CD4-positive, alpha-beta memory T cell (primary cell): ENCODE data around the gene ERBB4. TPM values are rescaled to one million over a fixed set of nuclear protein-coding genes. Genes with fewer than 3 reads are reported as not detected.
A peak's percentile ranks its signal among the peaks of the same experiment; 100 is the strongest.

Experiments used
- CTCF ChIA-PET: fragments of 350-600 bp; sonication (Branson Sonifier 250); formaldehyde crosslinking; loops from one replicate; lab custom pipeline; 2021; ENCODE audit warnings: inconsistent platforms; ENCODE audit not compliant: partially characterized antibody; lab: Charles Lee
- POLR2A ChIA-PET: fragments of 350-600 bp; sonication (Branson Sonifier 250); formaldehyde crosslinking; loops from one replicate; lab custom pipeline; 2021; ENCODE audit not compliant: partially characterized antibody; lab: Charles Lee
- DNase-seq, 5 donors: peaks; one replicate each; pipeline versions ENCODE4 v3.0.0 to v3.0.0-alpha.2; 2020 to 2022; ENCODE audit warnings: mixed read lengths in 1 of 5
- H3K27ac ChIP-seq: one replicate; pipeline ENCODE4 v1.7.0; 2013; ENCODE audit warnings: low read depth, low read length
- H3K27me3 ChIP-seq: 2 replicates; pipeline ENCODE4 v1.7.0; 2013; ENCODE audit warnings: mild to moderate bottlenecking, low read length, moderate library complexity; ENCODE audit not compliant: insufficient read depth
- H3K36me3 ChIP-seq: 2 replicates; pipeline ENCODE4 v1.7.0; 2013; ENCODE audit warnings: mild to moderate bottlenecking, low read length, moderate library complexity; ENCODE audit not compliant: insufficient read depth
- H3K4me1 ChIP-seq: 2 replicates; pipeline ENCODE4 v1.7.0; 2013; ENCODE audit warnings: mild to moderate bottlenecking, low read length, moderate library complexity; ENCODE audit not compliant: insufficient read depth
- H3K4me3 ChIP-seq, 2 donors: one replicate each; pipeline ENCODE4 v1.7.0; 2013; ENCODE audit warnings: low read length in 2 of 2, mild to moderate bottlenecking in 1 of 2
- H3K9me3 ChIP-seq, 2 donors: one replicate each; pipeline ENCODE4 v1.7.0; 2013; ENCODE audit warnings: low read length in 2 of 2, control low read depth in 1 of 2; ENCODE audit not compliant: control insufficient read depth in 1 of 2
- H3K27ac Mint-ChIP-seq, 7 donors: one replicate each; pipeline ENCODE4 v1.8.0; 2020 to 2021; ENCODE audit warnings: mixed read lengths in 7 of 7, mild to moderate bottlenecking in 6 of 7, inconsistent platforms in 3 of 7, moderate library complexity in 3 of 7
- H3K27me3 Mint-ChIP-seq, 2 donors: one replicate each; pipeline ENCODE4 v1.8.0; 2020 to 2021; ENCODE audit warnings: mixed read lengths in 2 of 2
- H3K36me3 Mint-ChIP-seq, 2 donors: one replicate each; pipeline ENCODE4 v1.8.0; 2020 to 2021; ENCODE audit warnings: mixed read lengths in 2 of 2, inconsistent platforms in 1 of 2, mild to moderate bottlenecking in 1 of 2
- H3K4me1 Mint-ChIP-seq, 4 donors: one replicate each; pipeline ENCODE4 v1.8.0; 2020 to 2021; ENCODE audit warnings: mixed read lengths in 4 of 4, mild to moderate bottlenecking in 1 of 4
- H3K4me3 Mint-ChIP-seq, 8 donors: one replicate each; pipeline ENCODE4 v1.8.0; 2020 to 2021; ENCODE audit warnings: mixed read lengths in 8 of 8, mild to moderate bottlenecking in 7 of 8, moderate library complexity in 6 of 8, inconsistent platforms in 3 of 8
- H3K9me3 Mint-ChIP-seq, 8 donors: one replicate each; pipeline ENCODE4 v1.8.0; 2020 to 2021; ENCODE audit warnings: mixed read lengths in 8 of 8, mild to moderate bottlenecking in 5 of 8, inconsistent platforms in 3 of 8, moderate library complexity in 1 of 8
- intact Hi-C: fragments of 100-400 bp; cut with micrococcal nuclease; formaldehyde crosslinking; loops from one replicate; pipeline ENCODE4 v1.15.1; 2023
- polyA plus RNA-seq, 2 donors: library from polyadenylated mRNA; unstranded; fragments of 300-500 nt; fragmentation: Illumina TruSeq; gene quantifications; one replicate each; pipeline ENCODE4 v1.2.3, GENCODE V29; 2021
- total RNA-seq, 2 experiments: library from RNA; stranded (reverse); gene quantifications; one replicate each; pipeline ENCODE4 v1.2.3, GENCODE V29; 2021

ERBB4 gene
- total and polyA plus RNA-seq, 4 experiments from 2014 or later, result not detected

GRCh38 chr2:211652327-211652726 is 886.3 kb downstream of the ERBB4 start:
- CTCF ChIA-PET, result no interaction called here
- no peaks in the 10 kb centered on the region for H3K27me3 Mint-ChIP-seq

GRCh38 chr2:211649331-211649730 is 889.3 kb downstream of the ERBB4 start:
- intact Hi-C loops, result no loop called here
- ChIA-PET CTCF (no interaction called here), POLR2A (no interaction called here)
- no peaks in the 10 kb centered on the region for H3K36me3 Mint-ChIP-seq
- peaks cover 0 to 4% (median 0%) of the 10 kb centered on the region in 8 donors for H3K9me3 Mint-ChIP-seq
- H3K27me3 ChIP-seq, result no peaks in the 10 kb centered on the region
- no peak for DNase-seq
- no peaks in the 10 kb centered on the region for H3K4me1 ChIP-seq
- H3K9me3 ChIP-seq, result no peaks in the 10 kb centered on the region
- no peak overlapping the region for H3K4me3 ChIP-seq
- no peak overlapping the region for H3K27ac ChIP-seq
- H3K36me3 ChIP-seq, result no peaks in the 10 kb centered on the region
- no peak overlapping the region for H3K27ac Mint-ChIP-seq
- no peak overlapping the region for H3K4me3 Mint-ChIP-seq
- H3K4me1 Mint-ChIP-seq, result no peaks in the 10 kb centered on the region
- no peaks in the 10 kb centered on the region for H3K27me3 Mint-ChIP-seq

More at GRCh38 chr2:211652327-211652726, 886.3 kb downstream of the ERBB4 start:
- no peaks in the 10 kb centered on the region for H3K9me3 ChIP-seq
- intact Hi-C loops, result no loop called here
- H3K4me3 ChIP-seq, result no peak overlapping the region
- H3K36me3 ChIP-seq, result no peaks in the 10 kb centered on the region
- POLR2A ChIA-PET, result no interaction called here
- no peaks in the 10 kb centered on the region for H3K27me3 ChIP-seq
- H3K27ac ChIP-seq, result no peak overlapping the region
- no peak for DNase-seq
- H3K4me1 ChIP-seq, result no peaks in the 10 kb centered on the region
- H3K4me3 Mint-ChIP-seq, result no peak overlapping the region
- H3K36me3 Mint-ChIP-seq, result no peaks in the 10 kb centered on the region
- H3K4me1 Mint-ChIP-seq, result no peaks in the 10 kb centered on the region
- peaks cover 0 to 5% (median 0%) of the 10 kb centered on the region in 8 donors for H3K9me3 Mint-ChIP-seq
- H3K27ac Mint-ChIP-seq, result no peak overlapping the region

DNA sequence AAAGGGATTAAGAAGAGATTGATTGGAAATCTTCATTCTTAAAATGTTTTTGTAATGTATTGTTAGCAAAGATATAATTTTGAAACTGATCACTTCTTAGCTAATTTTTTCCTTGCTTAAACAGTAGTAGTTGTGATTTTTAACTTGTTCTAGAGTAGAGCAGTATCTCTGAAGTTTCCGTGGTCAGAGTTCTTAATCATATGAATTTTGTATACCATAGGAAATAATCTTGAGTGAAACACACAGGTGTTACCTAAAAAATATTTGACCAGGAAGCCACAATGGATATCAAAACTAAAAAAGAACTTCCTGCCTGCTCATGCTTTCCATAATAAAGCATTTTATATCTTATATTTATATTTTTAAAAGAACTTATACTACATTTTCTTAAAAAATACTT is 907.1 kb downstream of the ERBB4 start:
- no peaks in the 10 kb centered on the region for H3K27me3 ChIP-seq
- Mint-ChIP-seq H3K27me3 (no peaks in the 10 kb centered on the region), H3K27ac (no peak overlapping the region), H3K36me3 (no peaks in the 10 kb centered on the region), H3K4me1 (no peaks in the 10 kb centered on the region), H3K4me3 (no peak overlapping the region), H3K9me3 (peaks cover 0 to 5% (median 2%) of the 10 kb centered on the region in 8 donors)
- ChIA-PET CTCF (no interaction called here), POLR2A (no interaction called here)
- intact Hi-C loops, result no loop called here
- no peak overlapping the region for H3K4me3 ChIP-seq
- DNase-seq, result no peak
- no peaks in the 10 kb centered on the region for H3K4me1 ChIP-seq
- H3K9me3 ChIP-seq, result no peaks in the 10 kb centered on the region
- no peaks in the 10 kb centered on the region for H3K36me3 ChIP-seq
- no peak overlapping the region for H3K27ac ChIP-seq

DNA sequence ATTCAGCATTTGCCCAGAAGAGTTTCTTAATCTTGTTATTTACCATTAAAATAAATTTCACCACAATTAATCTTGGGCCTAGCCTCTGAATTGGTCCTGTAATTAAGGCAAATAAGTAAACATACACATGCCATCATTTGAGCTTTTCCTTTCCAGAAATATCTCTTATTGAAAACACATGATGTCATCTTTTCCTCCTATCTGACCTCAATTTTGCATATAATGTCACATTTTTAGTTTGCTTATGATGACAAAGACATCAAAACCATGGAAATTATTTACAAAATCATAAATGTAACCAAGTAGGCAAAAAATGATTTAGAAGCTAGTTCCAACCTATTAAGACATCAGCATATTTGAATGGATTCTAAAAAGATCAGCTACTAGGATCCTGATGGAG is 915.5 kb downstream of the ERBB4 start:
- Histone ChIP-seq H3K4me1 (no peaks in the 10 kb centered on the region), H3K36me3 (no peaks in the 10 kb centered on the region), H3K27me3 (no peaks in the 10 kb centered on the region), H3K27ac (no peak overlapping the region), H3K4me3 (no peak overlapping the region), H3K9me3 (no peaks in the 10 kb centered on the region)
- Mint-ChIP-seq H3K36me3 (no peaks in the 10 kb centered on the region), H3K27ac (no peak overlapping the region), H3K4me3 (no peak overlapping the region), H3K9me3 (peaks cover 0 to 7% (median under 1%) of the 10 kb centered on the region in 8 donors), H3K27me3 (peaks cover 0 to 1% of the 10 kb centered on the region in 2 donors), H3K4me1 (no peaks in the 10 kb centered on the region)
- ChIA-PET POLR2A (no interaction called here), CTCF (no interaction called here)
- no peak for DNase-seq
- intact Hi-C loops, result no loop called here

DNA sequence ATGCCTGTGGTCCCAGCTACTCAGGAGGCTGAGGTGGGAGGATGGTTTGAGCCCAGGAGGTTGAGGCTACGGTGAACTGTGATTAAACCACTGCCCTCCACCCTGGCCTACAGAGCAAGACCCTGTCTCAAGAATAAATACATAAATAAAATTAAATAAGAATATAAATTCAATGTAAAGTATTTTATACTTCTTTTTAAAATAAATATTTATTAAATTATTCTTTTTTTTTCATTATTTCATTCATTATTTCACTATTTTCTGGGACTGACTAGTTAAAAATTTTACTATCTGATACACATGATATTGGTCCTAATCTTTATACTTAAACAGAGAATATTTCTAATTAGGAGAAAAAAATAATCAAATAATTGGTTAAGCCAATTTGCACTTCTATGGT is 917.6 kb downstream of the ERBB4 start:
- Mint-ChIP-seq H3K27ac (no peak overlapping the region), H3K27me3 (peaks cover 0 to 1% of the 10 kb centered on the region in 2 donors), H3K9me3 (peaks cover 0 to 4% (median 0%) of the 10 kb centered on the region in 8 donors), H3K4me3 (no peak overlapping the region), H3K4me1 (no peaks in the 10 kb centered on the region), H3K36me3 (no peaks in the 10 kb centered on the region)
- intact Hi-C loops, result no loop called here
- POLR2A ChIA-PET, result no interaction called here
- H3K27ac ChIP-seq, result no peak overlapping the region
- CTCF ChIA-PET, result no interaction called here
- H3K36me3 ChIP-seq, result no peaks in the 10 kb centered on the region
- DNase-seq, result no peak
- H3K27me3 ChIP-seq, result no peaks in the 10 kb centered on the region
- H3K4me3 ChIP-seq, result no peak overlapping the region
- no peaks in the 10 kb centered on the region for H3K9me3 ChIP-seq
- no peaks in the 10 kb centered on the region for H3K4me1 ChIP-seq

- no peaks in the 10 kb centered on the region for H3K4me1 ChIP-seq
These were observed 920.8 kb downstream of the ERBB4 start for GRCh38 chr2:211617803-211618202.

DNA sequence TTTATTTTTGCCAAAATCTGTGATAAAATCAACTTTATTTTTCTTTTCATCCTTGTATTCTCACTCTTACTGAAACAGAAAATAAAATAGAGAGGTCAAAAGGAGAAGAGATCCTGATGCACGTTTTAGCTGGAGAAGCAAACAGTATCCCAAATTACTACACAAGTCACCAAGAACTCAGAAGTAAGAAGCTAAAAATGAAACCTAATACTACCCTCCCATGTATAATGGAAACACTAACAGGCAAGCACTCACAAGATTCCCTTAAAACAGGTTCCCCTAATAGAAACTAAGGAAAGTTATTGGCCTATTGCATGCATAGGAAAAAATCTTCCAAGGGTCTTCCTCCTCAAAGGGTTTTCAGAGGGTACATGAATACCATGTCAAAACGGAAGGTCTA is 927.0 kb downstream of the ERBB4 start:
- intact Hi-C loops, result no loop called here
- POLR2A ChIA-PET, result no interaction called here
- Mint-ChIP-seq H3K36me3 (no peaks in the 10 kb centered on the region), H3K27ac (peak overlapping the region; percentile 62 to 88 (median 81)), H3K9me3 (peaks cover 0 to 5% (median 0%) of the 10 kb centered on the region in 8 donors), H3K4me1 (peaks cover 0 to 6% (median 2%) of the 10 kb centered on the region in 4 donors), H3K27me3 (no peaks in the 10 kb centered on the region), H3K4me3 (peak overlapping the region; percentile 50 to 87 (median 81))
- Histone ChIP-seq H3K4me1 (no peaks in the 10 kb centered on the region), H3K36me3 (no peaks in the 10 kb centered on the region), H3K4me3 (peak overlapping the region in 1 of 2 donors; percentile 26), H3K27me3 (no peaks in the 10 kb centered on the region), H3K27ac (no peak overlapping the region), H3K9me3 (no peaks in the 10 kb centered on the region)
- CTCF ChIA-PET, result no interaction called here
- no peak for DNase-seq

More at GRCh38 chr2:211617803-211618202, 920.8 kb downstream of the ERBB4 start:
- Histone ChIP-seq H3K9me3 (no peaks in the 10 kb centered on the region), H3K4me3 (no peak overlapping the region), H3K36me3 (no peaks in the 10 kb centered on the region), H3K27ac (no peak overlapping the region), H3K27me3 (no peaks in the 10 kb centered on the region)
- ChIA-PET POLR2A (no interaction called here), CTCF (no interaction called here)
- Mint-ChIP-seq H3K9me3 (peaks cover 0 to 5% (median 0%) of the 10 kb centered on the region in 8 donors), H3K36me3 (no peaks in the 10 kb centered on the region), H3K27me3 (no peaks in the 10 kb centered on the region), H3K4me3 (no peak overlapping the region), H3K4me1 (no peaks in the 10 kb centered on the region), H3K27ac (no peak overlapping the region)
- intact Hi-C loops, result no loop called here
- no peak for DNase-seq
